Uterus (tissue), 2 donors: Measurements from ENCODE around the gene DUSP6.

ENCODE experiments used
- POLR2A ChIP-seq, 2 donors: fragments of 450-650 bp; IDR thresholded peaks; one replicate each; pipeline ENCODE4 v1.6.1; 2016; ENCODE audit warnings: antibody characterized with exemption in 2 of 2, mild to moderate bottlenecking in 1 of 2, moderate library complexity in 1 of 2
- TF ChIP-seq, protein P1 (sequence below), 4 experiments: fragments of 200-600 bp in 2 of 4; fragments of 450-650 bp in 2 of 4; sonication (generic) in 2 of 4; IDR thresholded peaks; one replicate each; pipeline ENCODE4 v1.5.1; 2016 to 2019; ENCODE audit warnings: antibody characterized with exemption in 4 of 4, mild to moderate bottlenecking in 2 of 4, moderate library complexity in 1 of 4

DNA sequence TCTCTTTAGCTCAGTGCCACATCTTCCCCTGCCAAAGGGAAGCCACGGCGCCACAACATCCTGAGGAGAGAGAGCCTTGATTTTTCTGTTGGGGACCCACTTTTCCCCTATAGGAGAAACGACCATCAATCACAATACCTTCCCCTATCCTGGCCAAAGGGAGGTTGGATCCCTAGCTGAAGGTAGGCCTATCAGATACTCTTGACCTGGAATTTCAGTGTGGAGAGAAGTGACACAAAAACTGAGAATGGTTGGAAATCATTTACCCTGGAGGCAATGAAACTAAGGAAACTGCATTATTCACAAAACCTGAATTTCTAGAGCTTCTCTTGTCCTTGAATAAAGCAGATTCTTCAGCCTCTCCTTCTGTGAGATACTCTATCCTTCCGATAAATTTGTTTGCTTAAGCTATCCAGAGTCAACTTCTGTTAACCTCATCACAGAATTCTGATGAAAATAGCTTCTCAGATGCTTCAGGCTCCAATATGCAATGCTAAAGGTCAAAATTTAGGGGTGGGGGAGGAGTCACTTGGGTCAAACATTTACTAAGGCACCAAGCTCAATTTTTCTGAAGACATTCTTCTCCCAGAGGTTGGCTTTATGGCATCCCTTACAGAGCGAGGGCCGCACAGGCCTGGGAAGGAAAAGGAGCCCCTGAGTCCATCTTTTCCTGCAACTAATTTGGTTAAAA lies 27.0 kb upstream of the DUSP6 start:
- TF ChIP-seq, protein P1, sequence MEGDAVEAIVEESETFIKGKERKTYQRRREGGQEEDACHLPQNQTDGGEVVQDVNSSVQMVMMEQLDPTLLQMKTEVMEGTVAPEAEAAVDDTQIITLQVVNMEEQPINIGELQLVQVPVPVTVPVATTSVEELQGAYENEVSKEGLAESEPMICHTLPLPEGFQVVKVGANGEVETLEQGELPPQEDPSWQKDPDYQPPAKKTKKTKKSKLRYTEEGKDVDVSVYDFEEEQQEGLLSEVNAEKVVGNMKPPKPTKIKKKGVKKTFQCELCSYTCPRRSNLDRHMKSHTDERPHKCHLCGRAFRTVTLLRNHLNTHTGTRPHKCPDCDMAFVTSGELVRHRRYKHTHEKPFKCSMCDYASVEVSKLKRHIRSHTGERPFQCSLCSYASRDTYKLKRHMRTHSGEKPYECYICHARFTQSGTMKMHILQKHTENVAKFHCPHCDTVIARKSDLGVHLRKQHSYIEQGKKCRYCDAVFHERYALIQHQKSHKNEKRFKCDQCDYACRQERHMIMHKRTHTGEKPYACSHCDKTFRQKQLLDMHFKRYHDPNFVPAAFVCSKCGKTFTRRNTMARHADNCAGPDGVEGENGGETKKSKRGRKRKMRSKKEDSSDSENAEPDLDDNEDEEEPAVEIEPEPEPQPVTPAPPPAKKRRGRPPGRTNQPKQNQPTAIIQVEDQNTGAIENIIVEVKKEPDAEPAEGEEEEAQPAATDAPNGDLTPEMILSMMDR (IDR thresholded peaks at IDR 0.05): no peak
- TF ChIP-seq POLR2A (IDR thresholded peaks at IDR 0.05): no peak
